LNCAP (cell line): ENCODE measurements around the gene SNCAIP.

Source experiments
- TF ChIP-seq, protein P1 (sequence below): fragments of 450-650 bp; IDR thresholded peaks from 2 replicates; pipeline ENCODE4 v1.5.1; 2017; ENCODE audit warnings: mild to moderate bottlenecking

Gene SNCAIP

DNA sequence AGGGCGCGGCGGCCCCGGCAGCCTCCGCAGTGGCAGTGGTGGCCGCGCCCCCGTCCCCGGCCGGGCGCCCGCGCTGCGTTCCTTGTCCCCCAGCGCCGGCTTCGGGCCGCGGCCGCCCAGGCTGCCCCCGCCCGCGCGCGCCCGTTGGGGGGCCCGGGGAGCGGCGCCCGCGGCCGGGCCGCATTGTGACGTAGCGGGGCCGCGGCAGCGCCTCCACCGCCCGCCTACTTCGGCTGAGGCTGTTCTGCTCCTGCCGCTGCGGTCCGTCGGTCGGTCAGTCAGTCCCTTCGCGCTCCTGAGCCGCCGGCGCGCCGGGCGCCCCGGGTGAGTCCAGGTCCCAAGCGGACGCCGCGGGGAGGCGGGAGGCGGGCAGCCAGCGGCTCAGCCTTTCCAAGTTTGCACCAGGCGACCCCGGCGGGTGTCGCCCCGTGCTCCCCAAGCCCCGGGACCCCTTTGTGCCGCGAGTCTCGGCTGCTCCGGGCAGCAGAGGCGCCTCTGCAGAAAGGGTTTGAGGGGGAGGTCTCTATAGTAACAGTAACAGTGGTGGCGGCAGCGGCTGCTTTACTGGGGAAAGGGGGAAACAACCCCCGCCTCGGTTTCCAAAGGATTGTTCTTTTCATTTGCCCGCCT, at the start of gene SNCAIP:
SNCAIP (plus strand) TSS at position 277 of the 630 bp plus-strand sequence. CDS start 78,898 bp downstream, outside the sequence.
- TF ChIP-seq, protein P1, sequence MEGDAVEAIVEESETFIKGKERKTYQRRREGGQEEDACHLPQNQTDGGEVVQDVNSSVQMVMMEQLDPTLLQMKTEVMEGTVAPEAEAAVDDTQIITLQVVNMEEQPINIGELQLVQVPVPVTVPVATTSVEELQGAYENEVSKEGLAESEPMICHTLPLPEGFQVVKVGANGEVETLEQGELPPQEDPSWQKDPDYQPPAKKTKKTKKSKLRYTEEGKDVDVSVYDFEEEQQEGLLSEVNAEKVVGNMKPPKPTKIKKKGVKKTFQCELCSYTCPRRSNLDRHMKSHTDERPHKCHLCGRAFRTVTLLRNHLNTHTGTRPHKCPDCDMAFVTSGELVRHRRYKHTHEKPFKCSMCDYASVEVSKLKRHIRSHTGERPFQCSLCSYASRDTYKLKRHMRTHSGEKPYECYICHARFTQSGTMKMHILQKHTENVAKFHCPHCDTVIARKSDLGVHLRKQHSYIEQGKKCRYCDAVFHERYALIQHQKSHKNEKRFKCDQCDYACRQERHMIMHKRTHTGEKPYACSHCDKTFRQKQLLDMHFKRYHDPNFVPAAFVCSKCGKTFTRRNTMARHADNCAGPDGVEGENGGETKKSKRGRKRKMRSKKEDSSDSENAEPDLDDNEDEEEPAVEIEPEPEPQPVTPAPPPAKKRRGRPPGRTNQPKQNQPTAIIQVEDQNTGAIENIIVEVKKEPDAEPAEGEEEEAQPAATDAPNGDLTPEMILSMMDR: no peak

GRCh38 chr5:122263352-122264030, 48.5 kb upstream of the SNCAIP start:
- TF ChIP-seq, protein P1: no peak

DNA sequence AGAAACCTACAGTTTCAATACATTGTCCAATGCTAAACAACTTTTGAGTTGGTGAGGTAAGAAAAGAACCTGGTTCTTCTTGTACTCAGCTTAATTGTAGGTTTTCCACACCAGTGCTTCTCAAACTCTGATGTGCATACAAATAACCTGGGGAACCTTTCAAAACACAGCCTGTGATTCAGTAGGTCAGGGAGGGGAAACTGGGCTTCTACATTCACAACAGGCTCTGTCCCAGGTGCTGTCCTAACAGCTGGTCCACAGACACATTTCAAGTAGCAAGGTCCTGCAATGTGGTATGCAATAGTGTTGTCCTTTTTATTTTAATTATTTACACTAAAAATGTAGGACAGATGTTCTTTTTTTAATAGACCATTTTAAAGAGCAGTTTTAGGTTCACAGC, 47.4 kb upstream of the SNCAIP start:
- TF ChIP-seq, protein P1: no peak

- TF ChIP-seq, protein P1: no peak
Measured at GRCh38 chr5:122267185-122267584, 44.9 kb upstream of the SNCAIP start.

DNA sequence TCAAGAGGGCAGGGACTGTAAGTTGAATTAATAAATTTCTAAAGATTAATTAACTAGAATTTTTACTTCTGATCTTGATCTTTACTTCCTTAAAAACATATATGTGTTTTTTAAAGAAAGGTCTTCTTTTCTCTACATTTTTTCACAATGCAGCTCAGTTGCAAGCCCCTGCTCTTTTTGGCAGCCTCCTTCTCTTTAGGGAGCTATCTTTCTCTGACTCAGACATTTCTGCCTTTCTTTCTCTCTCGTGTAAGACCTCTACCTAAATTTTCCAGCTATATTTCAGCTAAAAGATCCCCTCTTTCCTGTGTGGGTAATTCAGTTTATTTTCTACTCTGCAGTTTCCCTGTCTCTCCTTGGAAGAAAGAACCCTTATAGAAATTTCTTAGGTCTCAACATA, 38.3 kb upstream of the SNCAIP start:
- TF ChIP-seq, protein P1: no peak

DNA sequence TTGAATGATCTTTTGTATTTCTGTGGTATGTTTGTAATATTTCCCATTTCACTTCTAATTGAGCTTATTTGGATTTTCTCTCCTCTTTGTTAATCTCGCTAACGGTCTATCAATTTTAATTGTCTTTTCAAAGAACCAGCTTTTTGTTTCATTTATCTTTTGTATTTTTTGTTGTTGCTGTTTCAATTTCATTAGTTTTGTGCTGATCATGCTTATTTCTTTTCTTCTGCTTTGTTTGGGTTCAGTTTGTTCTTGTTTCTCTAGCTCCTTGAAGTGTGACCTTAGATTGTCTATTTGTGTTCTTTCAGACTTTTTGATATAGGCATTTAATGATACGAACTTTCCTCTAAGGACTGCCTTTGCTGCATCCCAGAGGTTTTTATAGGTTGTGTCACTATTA, 28.4 kb upstream of the SNCAIP start:
- TF ChIP-seq, protein P1: no peak

GRCh38 chr5:122286541-122286940, 25.5 kb upstream of the SNCAIP start:
- TF ChIP-seq, protein P1: no peak
